Measurements from ENCODE around the gene PIP4K2A.

PIP4K2A gene

GRCh38 chr10:22554461-22555182 lies 159.8 kb downstream of the PIP4K2A start:
- Histone ChIP-seq H3K4me3 (ENCODE audit: low read length) (no peak overlapping the region), H3K27ac (ENCODE audit: low read depth, low read length) (no peak overlapping the region), H3K79me1 (ENCODE audit: low read length) (no peaks in the 10 kb centered on the region), H3K23ac (ENCODE audit: low read length) (no peak overlapping the region), H4K8ac (ENCODE audit: low read depth, low read length) (no peak overlapping the region), H3K56ac (ENCODE audit: low read length) (no peak overlapping the region), H3K36me3 (ENCODE audit: control insufficient read depth, insufficient read depth, low read length) (no peaks in the 10 kb centered on the region), H3K18ac (ENCODE audit: low read length) (no peak overlapping the region), H3K4ac (ENCODE audit: low read depth, low read length) (no peak overlapping the region), H2BK5ac (ENCODE audit: low read length) (no peak overlapping the region), H4K5ac (ENCODE audit: low read length) (no peak overlapping the region), H2BK120ac (ENCODE audit: low read depth, low read length) (no peak overlapping the region), H3K4me2 (ENCODE audit: low read length) (no peak overlapping the region), H3K9ac (ENCODE audit: low read length) (no peak overlapping the region), H2BK15ac (replicated peaks; ENCODE audit: low read depth) (no peak overlapping the region), H3K4me1 (ENCODE audit: control insufficient read depth, low read depth, low read length) (no peaks in the 10 kb centered on the region), H3K79me2 (ENCODE audit: control insufficient read depth, insufficient read depth, low read length) (no peaks in the 10 kb centered on the region), H2AK5ac (ENCODE audit: low read length) (no peak overlapping the region), H3K27me3 (ENCODE audit: insufficient read depth, low read length, poor library complexity) (no peaks in the 10 kb centered on the region)
- DNase-seq, result no peak
- no CpG with 5 or more reads among the region's 29 CpGs for WGBS (ENCODE audit: extremely low coverage, insufficient coverage, low lambda C conversion rate)

GRCh38 chr10:22553452-22553995 lies 160.9 kb downstream of the PIP4K2A start:
- H2BK120ac ChIP-seq (ENCODE audit: low read depth, low read length), result no peak overlapping the region
- H3K79me1 ChIP-seq (ENCODE audit: low read length), result no peaks in the 10 kb centered on the region
- no peak overlapping the region for H3K27ac ChIP-seq (ENCODE audit: low read depth, low read length)
- H3K4me3 ChIP-seq (ENCODE audit: low read length), result no peak overlapping the region
- no peak overlapping the region for H4K5ac ChIP-seq (ENCODE audit: low read length)
- H3K4me1 ChIP-seq (ENCODE audit: control insufficient read depth, low read depth, low read length), result no peaks in the 10 kb centered on the region
- no peak overlapping the region for H3K23ac ChIP-seq (ENCODE audit: low read length)
- H3K36me3 ChIP-seq (ENCODE audit: control insufficient read depth, insufficient read depth, low read length), result no peaks in the 10 kb centered on the region
- H3K79me2 ChIP-seq (ENCODE audit: control insufficient read depth, insufficient read depth, low read length), result no peaks in the 10 kb centered on the region
- H3K56ac ChIP-seq (ENCODE audit: low read length), result no peak overlapping the region
- H2BK15ac ChIP-seq (replicated peaks; ENCODE audit: low read depth), result no peak overlapping the region
- DNase-seq, result no peak
- no peak overlapping the region for H4K8ac ChIP-seq (ENCODE audit: low read depth, low read length)
- H3K4ac ChIP-seq (ENCODE audit: low read depth, low read length), result no peak overlapping the region
- no peak overlapping the region for H2BK5ac ChIP-seq (ENCODE audit: low read length)
- no peak overlapping the region for H3K4me2 ChIP-seq (ENCODE audit: low read length)
- WGBS (ENCODE audit: extremely low coverage, insufficient coverage, low lambda C conversion rate), result no CpG with 5 or more reads among the region's 7 CpGs
- no peak overlapping the region for H3K9ac ChIP-seq (ENCODE audit: low read length)
- H3K27me3 ChIP-seq (ENCODE audit: insufficient read depth, low read length, poor library complexity), result no peaks in the 10 kb centered on the region
- no peak overlapping the region for H2AK5ac ChIP-seq (ENCODE audit: low read length)
- no peak overlapping the region for H3K18ac ChIP-seq (ENCODE audit: low read length)

DNA sequence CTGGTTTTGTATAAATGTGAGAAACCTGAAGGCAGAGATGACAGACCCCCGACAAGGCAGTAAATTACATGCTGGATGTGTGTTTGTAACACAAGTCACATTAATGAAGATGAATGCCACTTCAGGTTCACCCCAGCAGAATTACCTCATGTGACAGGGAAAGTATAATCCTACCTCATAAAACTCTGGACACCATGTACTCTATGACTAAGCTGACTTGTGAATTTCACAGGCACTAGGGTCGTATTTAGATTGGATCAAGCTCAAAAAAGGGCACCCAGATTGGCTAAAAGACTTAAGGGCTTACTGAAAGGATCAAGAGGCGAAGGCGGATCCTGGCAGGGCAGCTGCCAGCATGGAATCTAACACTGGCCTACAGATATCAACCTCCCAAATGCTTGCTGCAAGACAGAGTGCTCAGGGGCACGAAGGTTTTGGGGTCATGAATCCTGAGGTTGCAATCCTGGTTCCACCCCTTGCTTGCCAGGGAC lies 161.4 kb downstream of the PIP4K2A start:
- Histone ChIP-seq H3K23ac (ENCODE audit: low read length) (no peak overlapping the region), H3K27me3 (ENCODE audit: insufficient read depth, low read length, poor library complexity) (no peaks in the 10 kb centered on the region), H3K9ac (ENCODE audit: low read length) (no peak overlapping the region), H2BK120ac (ENCODE audit: low read depth, low read length) (no peak overlapping the region), H3K79me1 (ENCODE audit: low read length) (no peaks in the 10 kb centered on the region), H3K27ac (ENCODE audit: low read depth, low read length) (no peak overlapping the region), H4K5ac (ENCODE audit: low read length) (no peak overlapping the region), H3K18ac (ENCODE audit: low read length) (no peak overlapping the region), H2BK5ac (ENCODE audit: low read length) (no peak overlapping the region), H2AK5ac (ENCODE audit: low read length) (no peak overlapping the region), H3K36me3 (ENCODE audit: control insufficient read depth, insufficient read depth, low read length) (no peaks in the 10 kb centered on the region), H4K8ac (ENCODE audit: low read depth, low read length) (no peak overlapping the region), H2BK15ac (replicated peaks; ENCODE audit: low read depth) (no peak overlapping the region), H3K4ac (ENCODE audit: low read depth, low read length) (no peak overlapping the region), H3K4me2 (ENCODE audit: low read length) (no peak overlapping the region), H3K4me1 (ENCODE audit: control insufficient read depth, low read depth, low read length) (no peaks in the 10 kb centered on the region), H3K56ac (ENCODE audit: low read length) (no peak overlapping the region), H3K79me2 (ENCODE audit: control insufficient read depth, insufficient read depth, low read length) (no peaks in the 10 kb centered on the region), H3K4me3 (ENCODE audit: low read length) (no peak overlapping the region)
- WGBS (ENCODE audit: extremely low coverage, insufficient coverage, low lambda C conversion rate), result no CpG with 5 or more reads among the region's 5 CpGs
- no peak for DNase-seq

DNA sequence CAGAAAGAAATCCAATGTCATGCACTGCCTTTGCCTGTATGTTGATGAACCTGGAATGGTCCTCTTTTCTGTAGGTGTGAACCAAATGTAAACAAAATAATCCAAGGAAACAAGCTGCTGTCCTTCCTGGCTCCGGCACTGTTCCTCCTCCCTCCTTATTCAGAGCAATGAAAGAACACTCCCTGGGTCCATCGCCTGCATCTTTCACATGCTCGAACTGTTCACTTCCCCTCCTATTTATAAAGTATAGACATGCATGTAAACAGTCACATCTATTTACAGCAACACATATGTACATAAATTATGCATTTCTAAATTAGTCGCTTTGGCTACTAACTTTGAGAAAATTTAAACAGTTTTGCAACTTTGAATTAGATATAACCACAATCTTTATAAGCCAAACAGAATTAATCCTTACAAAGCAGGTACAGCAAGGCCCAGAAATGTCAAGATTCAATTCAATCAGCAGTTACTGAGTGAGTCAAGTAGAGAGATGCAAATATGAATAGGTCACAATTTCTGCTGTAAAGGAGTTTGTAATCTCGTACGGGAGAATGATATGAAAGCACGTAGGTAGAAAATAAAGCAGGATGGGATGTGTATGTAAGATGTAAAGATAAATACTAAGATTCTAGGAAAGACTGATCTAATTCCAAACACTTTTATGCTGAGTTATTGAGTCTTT lies 162.6 kb downstream of the PIP4K2A start:
- Histone ChIP-seq H3K27me3 (ENCODE audit: insufficient read depth, low read length, poor library complexity) (no peaks in the 10 kb centered on the region), H2BK15ac (replicated peaks; ENCODE audit: low read depth) (no peak overlapping the region), H3K4me3 (ENCODE audit: low read length) (no peak overlapping the region), H4K8ac (ENCODE audit: low read depth, low read length) (no peak overlapping the region), H2BK5ac (ENCODE audit: low read length) (no peak overlapping the region), H3K4me1 (ENCODE audit: control insufficient read depth, low read depth, low read length) (no peaks in the 10 kb centered on the region), H3K23ac (ENCODE audit: low read length) (no peak overlapping the region), H3K36me3 (ENCODE audit: control insufficient read depth, insufficient read depth, low read length) (no peaks in the 10 kb centered on the region), H3K27ac (ENCODE audit: low read depth, low read length) (no peak overlapping the region), H3K79me1 (ENCODE audit: low read length) (no peaks in the 10 kb centered on the region), H3K18ac (ENCODE audit: low read length) (no peak overlapping the region), H3K4me2 (ENCODE audit: low read length) (no peak overlapping the region), H3K4ac (ENCODE audit: low read depth, low read length) (no peak overlapping the region), H3K56ac (ENCODE audit: low read length) (no peak overlapping the region), H2BK120ac (ENCODE audit: low read depth, low read length) (no peak overlapping the region), H3K79me2 (ENCODE audit: control insufficient read depth, insufficient read depth, low read length) (no peaks in the 10 kb centered on the region), H3K9ac (ENCODE audit: low read length) (no peak overlapping the region), H4K5ac (ENCODE audit: low read length) (no peak overlapping the region), H2AK5ac (ENCODE audit: low read length) (no peak overlapping the region)
- WGBS (ENCODE audit: extremely low coverage, insufficient coverage, low lambda C conversion rate), result 100% methylated on average over 1 of the region's 7 CpGs
- peak; percentile 14 for DNase-seq

DNA sequence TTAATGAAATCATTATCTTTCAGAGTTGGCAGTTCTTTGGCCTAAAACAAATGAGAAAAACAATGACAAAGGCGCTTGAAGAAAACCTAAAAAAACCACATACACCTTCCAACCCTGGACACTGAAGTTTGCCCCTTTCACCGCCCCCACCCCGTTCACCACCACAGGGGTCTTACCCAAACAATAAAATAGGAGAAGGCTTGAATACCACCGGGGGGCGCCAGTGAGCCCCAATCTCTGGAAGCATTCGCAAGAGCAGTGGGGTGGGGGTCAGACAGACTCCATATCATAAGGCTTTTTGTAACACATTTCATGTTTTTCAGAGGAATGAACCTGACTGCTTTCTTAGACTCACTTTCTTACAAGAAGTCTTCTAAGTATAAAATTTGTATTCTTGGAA lies 163.6 kb downstream of the PIP4K2A start:
- no peak overlapping the region for H3K4ac ChIP-seq (ENCODE audit: low read depth, low read length)
- no peak overlapping the region for H2BK15ac ChIP-seq (replicated peaks; ENCODE audit: low read depth)
- no CpG with 5 or more reads among the region's 6 CpGs for WGBS (ENCODE audit: extremely low coverage, insufficient coverage, low lambda C conversion rate)
- H3K4me3 ChIP-seq (ENCODE audit: low read length), result no peak overlapping the region
- no peaks in the 10 kb centered on the region for H3K4me1 ChIP-seq (ENCODE audit: control insufficient read depth, low read depth, low read length)
- H2AK5ac ChIP-seq (ENCODE audit: low read length), result no peak overlapping the region
- no peak overlapping the region for H2BK5ac ChIP-seq (ENCODE audit: low read length)
- no peak overlapping the region for H3K27ac ChIP-seq (ENCODE audit: low read depth, low read length)
- no peak overlapping the region for H3K9ac ChIP-seq (ENCODE audit: low read length)
- H3K27me3 ChIP-seq (ENCODE audit: insufficient read depth, low read length, poor library complexity), result no peaks in the 10 kb centered on the region
- H3K56ac ChIP-seq (ENCODE audit: low read length), result no peak overlapping the region
- H3K23ac ChIP-seq (ENCODE audit: low read length), result no peak overlapping the region
- no peak overlapping the region for H4K8ac ChIP-seq (ENCODE audit: low read depth, low read length)
- no peaks in the 10 kb centered on the region for H3K79me2 ChIP-seq (ENCODE audit: control insufficient read depth, insufficient read depth, low read length)
- H2BK120ac ChIP-seq (ENCODE audit: low read depth, low read length), result no peak overlapping the region
- H3K18ac ChIP-seq (ENCODE audit: low read length), result no peak overlapping the region
- H4K5ac ChIP-seq (ENCODE audit: low read length), result no peak overlapping the region
- no peak overlapping the region for H3K4me2 ChIP-seq (ENCODE audit: low read length)
- peak; percentile 71 for DNase-seq
- H3K36me3 ChIP-seq (ENCODE audit: control insufficient read depth, insufficient read depth, low read length), result no peaks in the 10 kb centered on the region
- H3K79me1 ChIP-seq (ENCODE audit: low read length), result no peaks in the 10 kb centered on the region
